Limb (tissue), 2 donors: ENCODE measurements around the gene NRXN3.

Source experiments
- DNase-seq, 2 donors: peaks; one replicate each; pipeline ENCODE4 v3.0.0-alpha.2; 2016; ENCODE audit errors: extremely low spot score in 2 of 2

Gene NRXN3

DNA sequence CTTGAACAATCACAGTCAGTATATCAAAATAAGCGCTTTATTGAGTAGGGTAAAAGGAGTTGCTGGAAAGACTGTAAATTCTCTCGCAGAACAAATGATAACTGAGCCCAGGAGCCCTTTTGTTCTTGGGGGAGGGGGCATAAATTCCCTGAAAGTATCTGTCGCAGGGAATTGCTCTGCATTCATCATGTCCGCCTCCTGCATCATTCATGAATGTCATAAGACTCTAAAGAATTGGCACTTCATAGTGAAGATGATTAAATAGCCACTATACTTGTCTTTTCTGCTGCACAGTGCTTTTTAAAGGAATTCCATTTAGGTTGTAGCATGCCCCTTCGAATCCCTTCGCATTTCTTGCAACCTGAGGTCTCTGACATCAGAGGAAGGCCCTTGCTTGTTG is 1278.8 kb downstream of the NRXN3 start:
- DNase-seq: no peak

DNA sequence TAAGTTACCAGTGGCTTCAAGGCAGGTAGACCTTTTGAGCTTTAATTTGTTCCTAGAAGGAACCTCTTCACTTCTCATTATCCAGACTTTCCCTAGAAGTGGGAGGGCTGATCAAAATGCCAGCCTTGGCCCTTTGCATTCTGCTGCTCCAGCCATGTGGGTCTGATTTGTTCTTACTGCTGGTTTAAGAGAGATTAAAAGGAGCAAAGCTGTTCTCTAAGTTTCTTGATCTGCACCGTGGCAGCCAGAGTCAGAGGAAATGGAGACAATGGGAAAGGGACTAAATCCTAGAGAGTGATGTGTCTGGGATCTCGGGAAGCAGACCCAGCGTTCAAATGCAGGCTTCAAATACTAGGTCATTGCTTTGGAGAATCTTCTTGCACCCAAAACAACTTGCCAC is 1281.4 kb downstream of the NRXN3 start:
- no peak for DNase-seq

DNA sequence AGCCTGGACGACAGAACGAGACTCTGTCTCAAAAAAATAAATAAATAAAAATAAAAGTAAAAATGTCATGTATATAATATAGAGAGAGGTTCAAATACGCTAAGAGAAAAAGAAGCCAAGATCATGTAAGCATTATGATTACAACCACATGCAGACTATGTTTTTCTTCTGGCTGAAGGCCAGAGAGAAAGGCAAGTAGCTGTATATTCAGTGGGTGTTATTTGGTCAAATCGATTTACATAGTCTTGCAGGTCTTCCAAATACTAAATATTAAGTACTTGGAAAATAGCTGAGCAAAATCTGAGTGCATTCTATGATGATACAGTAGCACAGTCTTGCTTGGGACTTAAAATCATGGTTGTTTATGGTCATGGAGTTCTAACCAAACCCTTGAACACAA is 1283.1 kb downstream of the NRXN3 start:
- no peak for DNase-seq

DNA sequence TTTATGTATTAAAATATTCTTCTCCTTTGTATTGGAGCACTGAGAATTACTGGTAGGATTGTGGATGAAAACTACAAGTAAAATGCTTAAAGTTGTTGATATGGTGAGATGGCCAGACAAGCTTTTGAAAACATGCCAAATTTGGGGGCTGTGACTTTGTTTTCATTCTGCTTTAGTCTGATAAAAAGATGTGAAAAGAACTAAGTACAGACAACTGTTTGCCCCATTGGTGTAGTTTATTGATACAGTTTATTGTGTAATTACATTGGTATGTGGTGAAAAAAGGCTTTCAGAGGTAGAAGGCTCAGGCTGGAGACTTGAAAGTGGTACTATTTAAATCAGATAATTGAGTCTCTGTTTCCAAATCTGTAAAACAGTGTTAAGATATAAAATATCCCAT is 1294.3 kb downstream of the NRXN3 start:
- no peak for DNase-seq

GRCh38 chr14:79465651-79466050 is 1295.5 kb downstream of the NRXN3 start:
- DNase-seq: no peak

DNA sequence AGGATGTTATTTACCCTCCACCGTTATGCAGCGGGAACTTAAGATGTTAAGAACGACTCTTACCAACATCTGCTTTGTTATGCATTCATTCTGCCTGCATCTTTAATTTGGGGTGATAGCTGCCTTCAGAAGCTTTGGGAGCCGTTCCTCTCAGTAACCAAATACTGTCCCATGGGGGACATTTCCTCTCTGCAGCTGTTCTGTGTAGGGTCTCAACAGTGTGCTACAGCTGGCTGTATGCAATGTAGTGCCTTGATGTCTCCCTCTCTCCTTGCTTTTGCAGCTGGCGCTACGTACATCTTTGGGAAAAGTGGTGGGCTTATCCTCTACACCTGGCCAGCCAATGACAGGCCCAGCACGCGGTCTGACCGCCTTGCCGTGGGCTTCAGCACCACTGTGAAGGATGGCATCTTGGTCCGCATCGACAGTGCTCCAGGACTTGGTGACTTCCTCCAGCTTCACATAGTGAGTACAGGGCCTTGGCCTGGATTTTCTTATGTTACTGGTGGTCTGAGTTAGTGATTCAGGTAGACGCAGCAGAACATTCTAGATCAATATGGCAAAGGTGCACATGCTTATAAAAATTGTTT is 1296.9 kb downstream of the NRXN3 start:
- DNase-seq: no peak

DNA sequence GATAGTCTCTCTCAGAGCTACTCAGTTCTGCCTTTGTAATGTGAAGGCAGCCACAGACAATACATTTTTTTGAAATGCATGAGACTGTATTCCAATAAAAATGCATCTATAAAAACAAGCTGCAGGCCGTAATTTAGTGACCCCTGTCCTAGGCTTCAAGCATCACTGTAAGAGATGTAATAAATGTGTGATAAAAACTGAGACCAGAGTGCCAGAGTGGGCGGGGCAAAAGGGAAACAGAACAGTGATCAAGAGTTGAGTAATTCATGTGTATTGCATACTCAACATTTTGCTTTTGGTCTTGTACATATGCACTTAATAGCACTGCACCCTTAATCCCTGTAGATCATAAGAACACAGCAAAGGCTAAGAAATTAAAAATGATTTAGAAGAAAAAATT is 1297.7 kb downstream of the NRXN3 start:
- DNase-seq: no peak

DNA sequence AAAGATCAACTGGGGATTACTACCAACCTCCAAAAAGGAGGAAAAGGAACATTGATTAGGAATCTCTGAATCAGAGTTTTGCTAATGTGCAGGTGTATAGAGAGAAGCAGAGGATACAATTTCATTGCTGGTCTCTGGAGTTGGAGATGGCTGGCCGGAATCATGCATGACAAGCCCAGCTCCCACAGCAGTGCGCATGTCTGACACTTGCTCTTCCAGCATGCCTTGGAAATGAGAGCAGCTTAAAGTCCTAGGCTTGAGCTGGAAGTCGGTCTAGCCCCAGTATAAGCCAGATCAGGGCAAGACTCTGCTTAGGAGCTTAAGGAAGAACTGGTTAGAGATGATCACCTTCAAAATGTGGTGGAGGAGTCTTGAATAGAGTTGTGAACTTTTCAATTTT is 1298.3 kb downstream of the NRXN3 start:
- DNase-seq: no peak

DNA sequence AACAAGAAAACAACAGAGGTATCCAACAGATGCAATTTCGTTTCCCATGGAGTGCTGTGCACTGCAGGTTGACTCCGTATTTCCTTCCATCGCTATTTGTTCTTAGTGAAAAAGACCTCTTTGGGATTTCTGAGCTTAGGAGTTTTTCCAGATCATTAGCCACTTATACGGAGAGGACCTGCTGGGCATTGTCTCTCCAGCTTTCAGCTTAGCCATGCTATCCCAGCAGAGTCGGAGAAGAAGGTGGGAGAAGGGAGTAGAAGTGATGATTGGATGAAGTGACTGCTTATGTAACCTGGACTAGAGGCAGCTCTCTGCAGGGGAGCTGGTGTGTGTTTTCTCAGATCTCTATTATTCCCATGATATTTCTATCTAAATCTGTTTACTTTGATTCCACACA is 1303.5 kb downstream of the NRXN3 start:
- no peak for DNase-seq

DNA sequence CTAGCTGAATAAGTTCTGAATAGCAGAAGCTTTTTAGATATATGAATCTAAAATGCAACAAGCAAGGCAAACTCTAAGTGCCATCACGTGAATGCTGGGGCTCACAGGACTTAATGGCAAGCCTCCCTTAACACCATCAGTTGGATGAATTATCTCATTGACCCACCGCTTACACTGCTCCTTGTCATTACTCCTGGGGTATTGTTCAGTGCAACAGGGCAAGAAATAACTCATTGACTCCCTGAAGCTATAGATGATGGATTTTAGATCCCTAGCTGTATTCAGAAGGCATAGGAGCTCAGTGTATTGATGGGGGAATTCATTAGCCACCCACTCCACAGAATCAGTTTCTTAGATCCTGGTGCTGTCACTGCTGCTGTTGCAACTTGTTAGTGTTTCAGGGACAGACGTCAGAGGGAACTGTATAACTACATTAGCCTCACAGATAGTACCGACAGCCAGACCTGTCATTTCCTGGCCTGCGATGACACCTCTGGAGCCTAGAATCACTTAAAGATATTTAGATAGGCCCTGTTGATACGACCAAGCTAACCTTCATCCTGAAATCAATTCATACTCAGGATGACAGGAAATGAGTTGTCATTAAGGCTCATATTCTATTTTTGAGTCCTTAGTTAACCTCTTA is 1305.8 kb downstream of the NRXN3 start:
- DNase-seq: no peak

DNA sequence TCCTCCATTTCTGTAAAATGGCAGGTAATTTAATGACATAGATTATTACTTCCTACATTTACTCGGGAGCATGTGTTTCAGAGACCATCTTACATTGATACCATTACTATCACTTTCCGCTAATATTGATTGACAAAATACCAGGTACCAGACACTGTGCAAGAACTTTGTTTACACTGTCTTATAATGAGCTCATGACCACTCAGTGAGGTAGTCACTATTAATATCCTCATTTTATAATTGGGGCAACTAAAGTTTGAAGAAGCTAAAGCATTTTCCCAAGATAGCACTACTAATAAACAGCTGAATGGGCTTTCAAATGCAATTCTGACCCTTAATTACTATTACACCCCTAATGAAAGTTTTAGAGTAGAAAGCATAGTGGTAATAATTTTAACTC is 1306.4 kb downstream of the NRXN3 start:
- DNase-seq: no peak

DNA sequence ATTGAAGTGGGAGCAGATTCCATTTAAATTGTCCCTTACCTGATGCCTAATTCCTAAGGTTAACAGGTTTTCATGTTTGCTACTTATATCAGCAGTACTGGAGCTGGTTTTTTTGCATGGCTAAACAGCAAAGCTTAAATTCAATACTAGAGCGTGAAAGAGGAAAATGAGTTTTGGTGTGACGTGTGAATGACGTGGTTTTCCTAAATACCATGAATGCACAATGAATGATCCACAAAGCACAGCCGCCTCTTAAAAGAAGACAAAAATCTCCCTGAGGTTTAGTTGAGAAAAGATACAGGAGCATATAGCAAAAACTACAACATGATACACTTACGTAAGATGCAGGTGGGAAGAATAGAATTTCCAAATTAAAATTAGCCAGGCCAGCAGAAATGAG is 1310.0 kb downstream of the NRXN3 start:
- no peak for DNase-seq

GRCh38 chr14:79482825-79483224 is 1312.7 kb downstream of the NRXN3 start:
- no peak for DNase-seq

- DNase-seq: no peak
Observed at GRCh38 chr14:79483477-79484388, 1313.6 kb downstream of the NRXN3 start.

- DNase-seq: no peak
Observed at GRCh38 chr14:79487632-79488031, 1317.5 kb downstream of the NRXN3 start.

GRCh38 chr14:79491161-79491560 is 1321.0 kb downstream of the NRXN3 start:
- no peak for DNase-seq

GRCh38 chr14:79493081-79493645 is 1323.0 kb downstream of the NRXN3 start:
- DNase-seq: no peak

DNA sequence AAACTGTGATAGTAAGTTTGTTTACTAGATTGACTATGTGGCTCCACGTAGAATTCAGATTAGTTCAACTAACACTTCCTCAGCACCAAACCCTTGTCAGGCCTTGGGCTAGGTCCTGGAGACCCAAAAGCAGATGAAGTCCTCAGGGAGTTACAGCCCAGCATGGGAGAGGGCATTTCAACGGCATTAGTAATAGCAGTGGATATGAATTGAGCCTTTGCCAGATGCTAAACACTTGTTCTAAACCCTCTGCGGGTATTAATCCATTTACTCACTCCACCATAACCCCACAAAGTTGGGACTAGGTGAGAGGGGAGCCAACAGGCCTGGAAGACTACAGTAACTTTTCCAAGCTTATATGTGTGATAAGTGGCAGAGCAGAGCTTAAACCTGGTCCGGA is 1326.5 kb downstream of the NRXN3 start:
- no peak for DNase-seq

GRCh38 chr14:79500489-79500888 is 1330.3 kb downstream of the NRXN3 start:
- DNase-seq: no peak

GRCh38 chr14:79502136-79502750 is 1332.1 kb downstream of the NRXN3 start:
- DNase-seq: no peak

- no peak for DNase-seq
Observed at GRCh38 chr14:79502751-79503148, 1332.6 kb downstream of the NRXN3 start.

DNA sequence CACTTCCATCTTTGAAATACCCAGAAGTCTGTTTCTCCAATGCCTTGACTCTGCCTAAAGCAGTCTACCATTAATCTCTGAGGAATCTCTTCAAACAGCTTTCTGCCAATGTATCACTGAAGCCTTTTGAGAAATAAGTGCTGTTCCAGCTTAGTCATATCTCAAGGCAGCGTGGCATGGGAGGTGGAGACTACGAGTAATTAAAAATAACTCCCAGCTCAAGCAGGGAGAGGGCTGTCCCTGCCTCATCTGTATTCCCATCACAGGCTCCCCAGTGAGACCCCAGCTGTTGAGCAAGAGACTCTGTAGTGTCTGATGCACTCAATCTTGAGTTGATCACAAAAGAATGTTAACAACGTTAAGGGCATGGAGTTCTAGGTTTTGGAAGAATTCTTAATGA is 1340.5 kb downstream of the NRXN3 start:
- DNase-seq: no peak
